Measurements from ENCODE around the gene TMEM144. TPM values are rescaled to one million over a fixed set of nuclear protein-coding genes. Genes with fewer than 3 reads are reported as not detected.

TMEM144 gene
- total RNA-seq, 3 donors from 2014 or later (not counting 1 experiment from before 2014, with no cell fraction given) = 0.31 to 0.78 TPM; not detected in 1

DNA sequence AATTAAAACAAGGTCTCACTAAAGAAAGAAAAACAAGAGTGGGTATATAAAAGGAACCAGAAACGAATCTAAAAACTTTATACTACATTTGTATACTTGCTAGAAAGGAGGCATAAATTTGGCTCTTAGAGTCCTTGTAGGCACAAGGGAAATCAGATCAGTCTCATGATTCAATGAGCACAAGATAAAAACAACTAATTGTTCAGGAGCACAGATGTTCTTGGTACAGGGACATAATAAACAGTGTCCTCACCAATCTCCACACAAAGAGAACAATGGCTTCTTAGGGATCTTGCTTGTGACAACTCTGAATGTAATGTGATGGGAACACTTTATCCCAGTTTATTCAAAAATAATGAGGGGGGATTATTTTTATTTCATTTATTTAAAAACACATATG lies 28.3 kb downstream of the TMEM144 start:
- DNase-seq (no peak), ATAC-seq (no peak)
- Histone ChIP-seq H3K4me1 (ENCODE audit: control insufficient read depth, insufficient read depth, low read length) (no peaks in the 10 kb centered on the region), H3K36me3 (ENCODE audit: control insufficient read depth, insufficient read depth, low read length) (no peaks in the 10 kb centered on the region), H3K4me3 (ENCODE audit: low read length) (no peak overlapping the region), H3K27me3 (ENCODE audit: control insufficient read depth, insufficient read depth, low read length) (no peaks in the 10 kb centered on the region), H3K27ac (ENCODE audit: low read length) (no peak overlapping the region), H3K9me3 (ENCODE audit: control insufficient read depth, insufficient read depth, low read length) (no peaks in the 10 kb centered on the region)
- WGBS (ENCODE audit: insufficient coverage) = no CpG with 5 or more reads among the region's 1 CpG
- Mint-ChIP-seq H3K27me3 (ENCODE audit: low read depth in 2 of 2) (no peaks in the 10 kb centered on the region), H3K9me3 (no peaks in the 10 kb centered on the region), H3K4me3 (no peak overlapping the region), H3K4me1 (peaks cover 0 to 4% of the 10 kb centered on the region in 2 donors), H3K36me3 (no peaks in the 10 kb centered on the region), H3K27ac (no peak overlapping the region)
- intact Hi-C loops (cut with micrococcal nuclease) = no loop called here
- TF ChIP-seq, protein P1, sequence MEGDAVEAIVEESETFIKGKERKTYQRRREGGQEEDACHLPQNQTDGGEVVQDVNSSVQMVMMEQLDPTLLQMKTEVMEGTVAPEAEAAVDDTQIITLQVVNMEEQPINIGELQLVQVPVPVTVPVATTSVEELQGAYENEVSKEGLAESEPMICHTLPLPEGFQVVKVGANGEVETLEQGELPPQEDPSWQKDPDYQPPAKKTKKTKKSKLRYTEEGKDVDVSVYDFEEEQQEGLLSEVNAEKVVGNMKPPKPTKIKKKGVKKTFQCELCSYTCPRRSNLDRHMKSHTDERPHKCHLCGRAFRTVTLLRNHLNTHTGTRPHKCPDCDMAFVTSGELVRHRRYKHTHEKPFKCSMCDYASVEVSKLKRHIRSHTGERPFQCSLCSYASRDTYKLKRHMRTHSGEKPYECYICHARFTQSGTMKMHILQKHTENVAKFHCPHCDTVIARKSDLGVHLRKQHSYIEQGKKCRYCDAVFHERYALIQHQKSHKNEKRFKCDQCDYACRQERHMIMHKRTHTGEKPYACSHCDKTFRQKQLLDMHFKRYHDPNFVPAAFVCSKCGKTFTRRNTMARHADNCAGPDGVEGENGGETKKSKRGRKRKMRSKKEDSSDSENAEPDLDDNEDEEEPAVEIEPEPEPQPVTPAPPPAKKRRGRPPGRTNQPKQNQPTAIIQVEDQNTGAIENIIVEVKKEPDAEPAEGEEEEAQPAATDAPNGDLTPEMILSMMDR (IDR thresholded peaks at IDR 0.05) = no peak

DNA sequence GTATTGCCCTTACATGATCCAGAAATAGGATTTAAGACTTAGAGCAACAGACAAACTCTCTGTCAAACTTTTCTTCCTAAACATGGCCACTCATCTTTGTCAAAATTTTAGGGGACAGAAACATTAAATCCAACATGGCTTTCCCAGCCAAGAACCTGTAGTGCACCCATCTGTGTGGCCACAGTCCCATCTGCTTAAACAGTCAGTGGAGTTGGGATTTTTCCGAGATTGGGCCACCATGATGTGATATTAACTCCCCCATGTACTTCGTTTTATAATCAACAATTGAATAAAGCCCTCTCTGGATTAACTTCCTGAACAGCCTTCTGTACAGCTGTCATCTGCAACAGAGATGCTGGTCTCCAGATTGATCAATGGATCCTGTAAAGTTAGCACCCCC lies 28.9 kb downstream of the TMEM144 start:
- no peaks in the 10 kb centered on the region for H3K27me3 ChIP-seq (ENCODE audit: control insufficient read depth, insufficient read depth, low read length)
- Mint-ChIP-seq H3K36me3 (no peaks in the 10 kb centered on the region), H3K9me3 (no peaks in the 10 kb centered on the region), H3K27ac (no peak overlapping the region), H3K4me3 (no peak overlapping the region), H3K27me3 (ENCODE audit: low read depth in 2 of 2) (no peaks in the 10 kb centered on the region), H3K4me1 (peaks cover 0 to 4% of the 10 kb centered on the region in 2 donors)
- H3K36me3 ChIP-seq (ENCODE audit: control insufficient read depth, insufficient read depth, low read length) = no peaks in the 10 kb centered on the region
- no peaks in the 10 kb centered on the region for H3K4me1 ChIP-seq (ENCODE audit: control insufficient read depth, insufficient read depth, low read length)
- H3K9me3 ChIP-seq (ENCODE audit: control insufficient read depth, insufficient read depth, low read length) = no peaks in the 10 kb centered on the region
- DNase-seq (no peak), ATAC-seq (no peak)
- H3K4me3 ChIP-seq (ENCODE audit: low read length) = no peak overlapping the region
- 68% methylated on average over 2 of the region's 2 CpGs for WGBS (ENCODE audit: insufficient coverage)
- TF ChIP-seq, protein P1 (IDR thresholded peaks at IDR 0.05) = no peak
- intact Hi-C loops (cut with micrococcal nuclease) = no loop called here
- no peak overlapping the region for H3K27ac ChIP-seq (ENCODE audit: low read length)

DNA sequence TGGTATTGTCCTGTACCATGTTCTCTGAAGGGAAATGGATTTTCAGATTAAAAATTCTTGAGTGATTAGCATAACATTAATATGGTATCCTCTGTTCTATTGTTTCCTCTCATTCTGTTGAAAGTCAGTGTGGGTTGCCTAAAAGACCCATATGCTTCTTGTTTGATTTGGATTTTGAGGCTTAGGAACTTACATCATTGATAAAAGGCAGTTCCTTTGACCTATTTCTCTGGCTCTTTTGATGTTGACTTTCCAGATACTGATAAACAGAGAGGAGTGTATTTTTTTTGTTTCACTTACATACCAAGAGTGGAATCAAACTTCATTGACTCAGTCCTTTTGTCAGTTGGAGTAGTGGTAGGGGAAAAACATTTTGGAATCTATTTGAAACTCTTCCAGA lies 32.8 kb downstream of the TMEM144 start:
- H3K4me1 Mint-ChIP-seq = no peaks in the 10 kb centered on the region
- TF ChIP-seq, protein P1 (IDR thresholded peaks at IDR 0.05) = no peak
- no peak overlapping the region for H3K27ac ChIP-seq (ENCODE audit: low read length)
- no peaks in the 10 kb centered on the region for H3K9me3 ChIP-seq (ENCODE audit: control insufficient read depth, insufficient read depth, low read length)
- H3K36me3 ChIP-seq (ENCODE audit: control insufficient read depth, insufficient read depth, low read length) = no peaks in the 10 kb centered on the region
- intact Hi-C loops (cut with micrococcal nuclease) = no loop called here
- no peaks in the 10 kb centered on the region for H3K9me3 Mint-ChIP-seq
- no peak overlapping the region for H3K4me3 ChIP-seq (ENCODE audit: low read length)
- no peaks in the 10 kb centered on the region for H3K36me3 Mint-ChIP-seq
- no peak overlapping the region for H3K4me3 Mint-ChIP-seq
- H3K4me1 ChIP-seq (ENCODE audit: control insufficient read depth, insufficient read depth, low read length) = no peaks in the 10 kb centered on the region
- ATAC-seq = no peak
- no peaks in the 10 kb centered on the region for H3K27me3 Mint-ChIP-seq (ENCODE audit: low read depth in 2 of 2)
- no peak overlapping the region for H3K27ac Mint-ChIP-seq
- no peak for DNase-seq
- H3K27me3 ChIP-seq (ENCODE audit: control insufficient read depth, insufficient read depth, low read length) = no peaks in the 10 kb centered on the region

DNA sequence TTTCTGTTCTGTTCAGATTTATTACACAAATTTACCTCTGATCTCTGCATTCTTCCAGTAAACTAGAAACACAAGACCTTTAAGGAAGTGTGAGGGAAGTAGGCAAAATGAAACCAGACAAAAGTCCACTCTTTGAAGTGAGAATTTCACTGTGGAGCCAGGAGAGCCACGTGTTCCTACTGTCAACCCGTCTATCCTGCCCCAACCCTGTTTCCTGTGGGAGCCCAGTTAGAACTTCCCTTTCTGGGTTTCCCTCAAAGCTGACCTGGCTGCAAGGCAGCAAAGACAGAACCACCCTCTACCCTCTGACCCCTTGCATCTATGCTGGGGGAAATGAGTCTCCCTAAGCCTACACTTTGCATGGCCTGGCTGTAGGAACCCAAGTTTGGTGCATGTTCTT lies 40.0 kb downstream of the TMEM144 start:
- intact Hi-C loops (cut with micrococcal nuclease) = loop anchor here (5.0 to 10.0 kb wide), 3 partner anchors 377 to 954 kb away; no protein-coding TSS in a partner anchor
- no peaks in the 10 kb centered on the region for H3K36me3 ChIP-seq (ENCODE audit: control insufficient read depth, insufficient read depth, low read length)
- no peak overlapping the region for H3K4me3 ChIP-seq (ENCODE audit: low read length)
- WGBS (ENCODE audit: insufficient coverage) = 14% methylated on average over 2 of the region's 2 CpGs
- H3K9me3 ChIP-seq (ENCODE audit: control insufficient read depth, insufficient read depth, low read length) = no peaks in the 10 kb centered on the region
- ATAC-seq = no peak
- peaks cover 0 to 7% of the 10 kb centered on the region in 2 donors for H3K27me3 Mint-ChIP-seq (ENCODE audit: low read depth in 2 of 2)
- TF ChIP-seq, protein P1 (IDR thresholded peaks at IDR 0.05) = no peak
- DNase-seq = no peak
- H3K27me3 ChIP-seq (ENCODE audit: control insufficient read depth, insufficient read depth, low read length) = no peaks in the 10 kb centered on the region
- no peak overlapping the region for H3K27ac ChIP-seq (ENCODE audit: low read length)
- H3K9me3 Mint-ChIP-seq = no peaks in the 10 kb centered on the region
- no peaks in the 10 kb centered on the region for H3K36me3 Mint-ChIP-seq
- H3K4me1 Mint-ChIP-seq = peaks cover 0 to 4% of the 10 kb centered on the region in 2 donors
- no peak overlapping the region for H3K4me3 Mint-ChIP-seq
- no peaks in the 10 kb centered on the region for H3K4me1 ChIP-seq (ENCODE audit: control insufficient read depth, insufficient read depth, low read length)
- H3K27ac Mint-ChIP-seq = no peak overlapping the region
